ENCODE data around the gene TMEM161A. TPM values are rescaled to one million over a fixed set of nuclear protein-coding genes. Genes with fewer than 3 reads are reported as not detected.

Gene TMEM161A
- total RNA-seq, 2 experiments from 2014 or later, result 18.9 TPM

DNA sequence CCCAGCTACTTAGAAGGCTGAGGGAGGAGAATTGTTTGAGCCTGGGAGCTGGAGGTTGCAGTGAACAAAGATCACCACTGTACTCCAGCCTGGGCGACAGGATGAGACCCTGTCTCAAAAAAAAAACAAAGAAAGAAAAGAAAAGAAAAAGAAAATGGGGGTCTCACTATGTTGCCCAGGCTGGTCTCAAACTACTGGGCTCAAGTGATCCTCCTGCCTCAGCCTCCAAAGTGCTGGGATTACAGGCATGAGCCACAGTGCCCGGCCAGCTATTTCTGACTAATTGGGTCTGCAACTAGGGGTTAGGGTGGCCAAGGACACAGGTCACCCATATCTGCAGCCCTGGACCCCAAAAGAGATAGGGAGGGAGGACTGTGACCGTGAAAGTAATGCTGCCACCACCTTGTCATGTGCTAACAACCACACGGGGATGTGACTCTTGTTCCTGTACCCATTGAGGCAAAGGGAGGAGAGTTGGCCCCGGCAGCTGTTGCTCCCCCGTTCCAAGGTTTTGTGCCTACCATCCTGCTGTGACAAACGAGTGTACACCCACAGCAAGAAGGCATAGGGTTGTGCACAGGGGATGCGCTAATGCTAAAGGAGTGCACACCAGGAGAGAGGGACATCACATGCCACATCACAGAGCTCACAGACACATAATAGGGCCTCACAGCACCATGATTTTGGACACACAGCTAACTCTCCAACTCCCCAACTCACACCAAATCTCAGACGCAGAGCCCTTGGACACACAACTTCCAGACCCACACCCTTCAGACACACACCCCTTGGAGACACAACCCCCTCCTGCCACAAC, 31.2 kb upstream of the TMEM161A start:
- POLR2A ChIA-PET, result interaction anchor here (1.0 to 2.1 kb wide), 3 partner anchors 9 to 14 kb away, joined by 4 to 6 read pairs (median 6); no protein-coding TSS in a partner anchor
- Mint-ChIP-seq H3K36me3 (ENCODE audit: low read depth) (no peaks in the 10 kb centered on the region), H3K4me1 (peaks cover 13% of the 10 kb centered on the region), H3K9me3 (no peaks in the 10 kb centered on the region), H3K27ac (no peak overlapping the region), H3K4me3 (no peak overlapping the region), H3K27me3 (peaks cover 3% of the 10 kb centered on the region)
- DNase-seq, result no peak
- CTCF ChIA-PET, result interaction anchor here (0.6 kb wide), 1 partner anchor 15 kb away, joined by 3 read pairs; no protein-coding TSS in a partner anchor

- Mint-ChIP-seq H3K27ac (no peak overlapping the region), H3K27me3 (peaks cover 3% of the 10 kb centered on the region), H3K4me3 (no peak overlapping the region), H3K36me3 (ENCODE audit: low read depth) (no peaks in the 10 kb centered on the region), H3K4me1 (peaks cover 13% of the 10 kb centered on the region), H3K9me3 (no peaks in the 10 kb centered on the region)
- POLR2A ChIA-PET, result no interaction called here
- no peak for DNase-seq
- CTCF ChIA-PET, result interaction anchor here (1.1 kb wide), 1 partner anchor 9 kb away, joined by 3 read pairs; no protein-coding TSS in a partner anchor
These were observed 29.3 kb upstream of the TMEM161A start for GRCh38 chr19:19167612-19168011.

DNA sequence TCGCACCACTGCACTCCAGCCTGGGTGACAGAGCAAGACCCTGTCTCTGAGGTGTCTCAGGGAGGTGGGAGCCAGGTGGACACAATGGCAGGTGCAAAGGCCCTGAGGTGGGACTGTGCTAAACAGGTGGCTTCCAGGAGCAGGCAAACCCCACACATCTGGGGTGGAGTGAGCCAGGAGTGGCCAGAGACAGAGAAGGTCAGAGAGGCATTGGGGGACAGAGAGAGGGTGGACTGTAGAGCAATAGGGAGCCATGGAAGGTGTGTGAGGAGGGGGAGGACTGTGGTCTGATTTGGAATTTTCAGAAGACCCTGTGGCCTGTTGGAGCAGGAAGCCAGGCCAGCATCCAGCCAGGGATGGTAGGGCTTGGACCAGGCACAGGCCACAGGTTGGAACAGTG, 27.1 kb upstream of the TMEM161A start:
- no peaks in the 10 kb centered on the region for H3K9me3 Mint-ChIP-seq
- no peak overlapping the region for H3K27ac Mint-ChIP-seq
- no peaks in the 10 kb centered on the region for H3K36me3 Mint-ChIP-seq (ENCODE audit: low read depth)
- no peaks in the 10 kb centered on the region for H3K27me3 Mint-ChIP-seq
- no peak for DNase-seq
- POLR2A ChIA-PET, result no interaction called here
- CTCF ChIA-PET, result interaction anchor here (0.9 kb wide), 1 partner anchor 9 kb away, joined by 3 read pairs; no protein-coding TSS in a partner anchor
- peaks cover 6% of the 10 kb centered on the region for H3K4me1 Mint-ChIP-seq
- no peak overlapping the region for H3K4me3 Mint-ChIP-seq

- no peaks in the 10 kb centered on the region for H3K27me3 Mint-ChIP-seq
- no peaks in the 10 kb centered on the region for H3K4me1 Mint-ChIP-seq
- no peak for DNase-seq
- ChIA-PET CTCF (interaction anchor here (1.7 kb wide), 1 partner anchor 16 kb away, joined by 5 read pairs; no protein-coding TSS in a partner anchor), POLR2A (no interaction called here)
- no peak overlapping the region for H3K27ac Mint-ChIP-seq
- no peaks in the 10 kb centered on the region for H3K36me3 Mint-ChIP-seq (ENCODE audit: low read depth)
- H3K9me3 Mint-ChIP-seq, result no peaks in the 10 kb centered on the region
- no peak overlapping the region for H3K4me3 Mint-ChIP-seq
These were observed 24.2 kb upstream of the TMEM161A start for GRCh38 chr19:19162495-19162894.

GRCh38 chr19:19160461-19161035, 22.3 kb upstream of the TMEM161A start:
- ChIA-PET POLR2A (interaction anchor here (1.0 kb wide), 1 partner anchor 10 kb away, joined by 4 read pairs; the partner anchor contains the start of gene MEF2B), CTCF (interaction anchor here (1.6 to 1.7 kb wide), 2 partner anchors 14 kb away, joined by 5 to 6 read pairs; no protein-coding TSS in a partner anchor)
- H3K4me1 Mint-ChIP-seq, result no peaks in the 10 kb centered on the region
- no peak for DNase-seq
- H3K4me3 Mint-ChIP-seq, result no peak overlapping the region
- H3K36me3 Mint-ChIP-seq (ENCODE audit: low read depth), result peaks cover 3% of the 10 kb centered on the region
- H3K27ac Mint-ChIP-seq, result no peak overlapping the region
- H3K27me3 Mint-ChIP-seq, result no peaks in the 10 kb centered on the region
- H3K9me3 Mint-ChIP-seq, result no peaks in the 10 kb centered on the region

GRCh38 chr19:19159534-19159933, 21.3 kb upstream of the TMEM161A start:
- Mint-ChIP-seq H3K4me1 (no peaks in the 10 kb centered on the region), H3K4me3 (no peak overlapping the region), H3K36me3 (ENCODE audit: low read depth) (peaks cover 3% of the 10 kb centered on the region), H3K27me3 (no peaks in the 10 kb centered on the region), H3K27ac (no peak overlapping the region), H3K9me3 (no peaks in the 10 kb centered on the region)
- DNase-seq, result no peak
- ChIA-PET CTCF (interaction anchor here (1.6 to 3.9 kb wide), 2 partner anchors 12 to 15 kb away, joined by 6 to 23 read pairs; no protein-coding TSS in a partner anchor), POLR2A (no interaction called here)

GRCh38 chr19:19157808-19158207, 19.5 kb upstream of the TMEM161A start:
- Mint-ChIP-seq H3K36me3 (ENCODE audit: low read depth) (peaks cover 3% of the 10 kb centered on the region), H3K4me3 (no peak overlapping the region), H3K27me3 (no peaks in the 10 kb centered on the region), H3K9me3 (no peaks in the 10 kb centered on the region), H3K27ac (no peak overlapping the region), H3K4me1 (no peaks in the 10 kb centered on the region)
- DNase-seq, result no peak
- ChIA-PET POLR2A (interaction anchor here (2.1 kb wide), 1 partner anchor 12 kb away, joined by 6 read pairs; the partner anchor contains the start of gene MEF2B), CTCF (interaction anchor here (1.2 to 3.9 kb wide), 2 partner anchors 10 to 28 kb away, joined by 3 to 23 read pairs; no protein-coding TSS in a partner anchor)

DNA sequence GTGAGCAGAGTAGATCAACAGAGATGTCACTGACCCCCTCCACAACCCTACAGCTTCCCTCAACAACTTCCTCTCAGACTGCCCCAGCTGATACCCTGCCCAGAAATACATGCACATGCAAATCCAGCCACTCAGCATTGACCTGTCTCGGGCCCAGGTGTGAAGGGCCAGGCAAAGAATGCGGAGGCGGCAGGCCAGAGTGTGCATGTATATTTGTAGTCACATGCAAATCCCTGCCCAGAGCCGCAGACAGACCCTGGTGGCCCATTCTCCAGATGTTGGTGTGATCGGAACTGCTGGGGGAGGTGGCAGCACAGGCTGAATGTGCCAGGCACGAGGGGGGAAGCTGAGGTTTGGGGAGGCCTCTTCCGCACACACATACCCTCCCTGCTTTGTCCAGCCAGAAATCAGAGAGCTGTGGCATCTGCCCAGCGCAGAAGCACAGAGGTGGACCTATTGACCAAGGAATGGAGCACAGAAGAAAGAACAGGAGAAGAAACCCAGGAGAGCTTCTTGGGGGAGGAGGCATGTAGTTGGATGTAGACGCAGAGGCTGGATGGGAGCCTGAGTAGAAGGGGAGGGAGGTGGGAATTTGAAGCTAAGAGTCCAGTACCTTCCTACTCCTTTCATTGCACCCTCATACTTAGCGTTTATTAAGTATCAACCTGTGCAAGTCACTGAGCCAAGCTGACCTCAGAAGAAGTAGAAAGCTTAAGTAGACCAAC, 17.4 kb upstream of the TMEM161A start:
- H3K36me3 Mint-ChIP-seq (ENCODE audit: low read depth), result peaks cover 3% of the 10 kb centered on the region
- CTCF ChIA-PET, result interaction anchor here (0.8 to 3.9 kb wide), 3 partner anchors 8 to 74 kb away, joined by 3 to 23 read pairs (median 4); no protein-coding TSS in a partner anchor
- no peaks in the 10 kb centered on the region for H3K4me1 Mint-ChIP-seq
- DNase-seq, result no peak
- H3K9me3 Mint-ChIP-seq, result no peaks in the 10 kb centered on the region
- H3K4me3 Mint-ChIP-seq, result no peak overlapping the region
- POLR2A ChIA-PET, result interaction anchor here (1.1 kb wide), 1 partner anchor 14 kb away, joined by 6 read pairs; the partner anchor contains the start of gene MEF2B
- no peak overlapping the region for H3K27ac Mint-ChIP-seq
- H3K27me3 Mint-ChIP-seq, result no peaks in the 10 kb centered on the region

DNA sequence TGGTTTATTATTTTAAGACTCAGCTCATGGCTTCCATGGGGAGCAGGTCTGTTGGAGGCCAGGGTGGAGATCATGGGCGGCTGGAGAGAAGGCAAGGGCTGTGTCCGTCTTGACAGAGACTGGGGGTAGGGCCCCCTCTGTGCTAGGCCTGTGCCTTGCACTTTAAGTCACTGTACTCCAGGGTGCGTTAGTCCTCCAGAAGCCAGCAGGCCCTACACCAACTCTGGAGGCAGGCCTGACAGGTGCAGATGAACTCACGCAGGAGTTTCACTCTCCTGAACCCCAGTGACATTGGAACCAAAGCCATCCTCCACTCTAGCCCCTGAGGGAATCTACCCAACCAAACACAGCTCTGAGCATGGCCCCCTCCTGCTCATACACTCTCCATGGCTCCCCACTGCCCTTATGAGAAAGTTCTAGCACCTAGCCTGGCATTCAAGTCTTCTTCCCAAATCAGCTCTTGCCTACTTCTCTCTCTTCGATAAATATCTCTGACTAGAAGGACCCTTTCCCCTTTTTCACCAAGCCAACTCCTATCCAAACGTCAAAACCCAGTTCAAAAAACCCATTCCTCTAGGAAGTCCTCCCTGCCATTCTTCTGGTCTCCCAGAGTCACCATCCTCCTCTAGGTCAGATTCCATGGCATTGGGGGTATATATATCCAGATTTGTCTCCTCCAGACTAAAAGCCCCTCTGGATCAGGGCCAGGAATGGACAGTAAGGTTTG, 16.7 kb upstream of the TMEM161A start:
- H3K4me1 Mint-ChIP-seq, result no peaks in the 10 kb centered on the region
- ChIA-PET CTCF (interaction anchor here (1.1 kb wide), 1 partner anchor 14 kb away, joined by 4 read pairs; no protein-coding TSS in a partner anchor), POLR2A (no interaction called here)
- peaks cover 3% of the 10 kb centered on the region for H3K36me3 Mint-ChIP-seq (ENCODE audit: low read depth)
- no peak for DNase-seq
- H3K4me3 Mint-ChIP-seq, result no peak overlapping the region
- H3K27ac Mint-ChIP-seq, result no peak overlapping the region
- H3K27me3 Mint-ChIP-seq, result no peaks in the 10 kb centered on the region
- H3K9me3 Mint-ChIP-seq, result no peaks in the 10 kb centered on the region

- Mint-ChIP-seq H3K27ac (no peak overlapping the region), H3K4me1 (no peaks in the 10 kb centered on the region), H3K4me3 (no peak overlapping the region), H3K36me3 (ENCODE audit: low read depth) (peaks cover 3% of the 10 kb centered on the region), H3K27me3 (no peaks in the 10 kb centered on the region), H3K9me3 (no peaks in the 10 kb centered on the region)
- POLR2A ChIA-PET, result no interaction called here
- no peak for DNase-seq
- CTCF ChIA-PET, result no interaction called here
These were observed 14.5 kb upstream of the TMEM161A start for GRCh38 chr19:19152668-19153384.

GRCh38 chr19:19151418-19151817, 13.1 kb upstream of the TMEM161A start:
- ChIA-PET CTCF (no interaction called here), POLR2A (no interaction called here)
- DNase-seq, result no peak
- H3K4me1 Mint-ChIP-seq, result no peaks in the 10 kb centered on the region
- no peaks in the 10 kb centered on the region for H3K9me3 Mint-ChIP-seq
- no peaks in the 10 kb centered on the region for H3K27me3 Mint-ChIP-seq
- H3K4me3 Mint-ChIP-seq, result no peak overlapping the region
- H3K27ac Mint-ChIP-seq, result no peak overlapping the region
- H3K36me3 Mint-ChIP-seq (ENCODE audit: low read depth), result peaks cover 3% of the 10 kb centered on the region

DNA sequence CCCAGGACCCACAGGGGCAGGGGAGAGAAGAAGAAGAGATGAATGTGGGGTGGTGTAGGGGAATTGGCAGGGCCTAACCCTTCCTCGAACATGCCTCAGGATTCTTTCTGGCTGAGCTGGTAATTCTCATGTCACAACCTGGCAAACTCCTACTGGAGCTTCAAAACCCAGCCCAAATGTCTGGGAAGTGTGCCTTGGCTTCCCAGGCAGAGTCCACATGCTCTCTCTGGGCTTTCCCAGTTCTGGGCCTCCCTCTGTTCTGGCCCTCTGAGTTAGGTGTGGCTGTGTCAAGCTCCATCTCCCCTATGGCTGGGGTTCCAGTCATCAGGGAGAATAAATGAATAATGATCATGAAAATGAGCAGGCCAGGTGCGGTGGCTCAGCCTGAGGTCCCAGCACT, 11.2 kb upstream of the TMEM161A start:
- Mint-ChIP-seq H3K4me3 (no peak overlapping the region), H3K27ac (no peak overlapping the region), H3K36me3 (ENCODE audit: low read depth) (no peaks in the 10 kb centered on the region), H3K27me3 (no peaks in the 10 kb centered on the region), H3K9me3 (no peaks in the 10 kb centered on the region), H3K4me1 (no peaks in the 10 kb centered on the region)
- POLR2A ChIA-PET, result no interaction called here
- CTCF ChIA-PET, result interaction anchor here (0.7 to 4.1 kb wide), 2 partner anchors 8 to 25 kb away, joined by 3 to 23 read pairs; no protein-coding TSS in a partner anchor
- no peak for DNase-seq

Data from activated CD4-positive, alpha-beta memory T cell treated with anti-CD3 and anti-CD28 coated beads, Interleukin-2, amount 10 ng/mL, durations not matched to agents 7 days and 5 days (primary cell).